Measurements from ENCODE around the gene CDC45.

DNA sequence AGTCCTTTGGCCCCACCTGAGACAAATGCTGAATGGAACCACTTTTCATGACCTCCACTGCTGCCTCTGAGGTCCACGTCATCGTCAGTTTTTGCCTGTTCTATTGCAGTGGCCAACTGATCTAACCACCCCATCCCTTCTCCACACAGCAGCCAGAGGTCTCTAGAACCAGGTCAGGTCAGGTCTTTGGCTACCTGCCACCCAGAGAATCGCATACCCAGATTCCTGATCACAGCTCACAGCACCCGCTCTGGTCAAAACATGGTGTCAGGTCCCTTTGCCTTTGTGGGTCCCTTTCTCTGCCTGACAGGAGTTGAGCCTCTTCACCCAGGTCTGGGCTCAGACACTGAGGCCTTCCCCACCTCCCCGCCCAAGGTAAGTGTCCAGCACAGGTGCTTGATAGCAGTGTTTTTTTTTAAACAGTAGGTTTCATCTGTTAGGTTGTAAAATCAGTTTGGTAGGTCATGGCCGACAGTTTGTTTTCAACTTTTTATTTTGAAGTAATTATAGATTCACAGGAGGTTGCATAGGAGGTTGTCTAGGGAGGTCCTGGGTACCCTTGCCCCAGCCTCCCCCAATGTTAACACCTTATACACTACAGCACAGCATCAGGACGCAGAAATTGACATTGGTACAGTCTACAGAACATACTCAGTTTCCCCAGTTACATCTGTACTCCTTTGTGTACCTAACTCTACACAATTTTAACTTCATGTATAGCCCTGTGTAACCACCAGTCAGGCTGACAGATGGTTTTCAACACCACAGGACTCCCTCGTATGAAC is 39.1 kb upstream of the CDC45 start:
- TF ChIP-seq, protein P1, sequence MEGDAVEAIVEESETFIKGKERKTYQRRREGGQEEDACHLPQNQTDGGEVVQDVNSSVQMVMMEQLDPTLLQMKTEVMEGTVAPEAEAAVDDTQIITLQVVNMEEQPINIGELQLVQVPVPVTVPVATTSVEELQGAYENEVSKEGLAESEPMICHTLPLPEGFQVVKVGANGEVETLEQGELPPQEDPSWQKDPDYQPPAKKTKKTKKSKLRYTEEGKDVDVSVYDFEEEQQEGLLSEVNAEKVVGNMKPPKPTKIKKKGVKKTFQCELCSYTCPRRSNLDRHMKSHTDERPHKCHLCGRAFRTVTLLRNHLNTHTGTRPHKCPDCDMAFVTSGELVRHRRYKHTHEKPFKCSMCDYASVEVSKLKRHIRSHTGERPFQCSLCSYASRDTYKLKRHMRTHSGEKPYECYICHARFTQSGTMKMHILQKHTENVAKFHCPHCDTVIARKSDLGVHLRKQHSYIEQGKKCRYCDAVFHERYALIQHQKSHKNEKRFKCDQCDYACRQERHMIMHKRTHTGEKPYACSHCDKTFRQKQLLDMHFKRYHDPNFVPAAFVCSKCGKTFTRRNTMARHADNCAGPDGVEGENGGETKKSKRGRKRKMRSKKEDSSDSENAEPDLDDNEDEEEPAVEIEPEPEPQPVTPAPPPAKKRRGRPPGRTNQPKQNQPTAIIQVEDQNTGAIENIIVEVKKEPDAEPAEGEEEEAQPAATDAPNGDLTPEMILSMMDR (IDR thresholded peaks at IDR 0.05): no peak
- no peak for TF ChIP-seq POLR2A (IDR thresholded peaks at IDR 0.05)
